Panc1 (cell line): ENCODE data around the gene TEAD4. TPM values are rescaled to one million over a fixed set of nuclear protein-coding genes. Genes with fewer than 3 reads are reported as not detected.

ENCODE experiments used
- ATAC-seq: fragments of 200-7000 bp; cut with Tn5 transposase; 2 replicates; pipeline ENCODE4 v1.9.1; 2020; ENCODE audit warnings: mild to moderate bottlenecking, moderate library complexity
- BruUV-seq: library from RNA; stranded (reverse); fragments of 400-500 nt; replicated peaks from 2 replicates; lab custom pipeline; 2021; lab: Mats Ljungman, UMichigan
- CTCF ChIA-PET: fragments of 300-600 bp; sonication (Branson Sonifier 250); formaldehyde crosslinking; loops from one replicate; lab custom pipeline; 2022; ENCODE audit warnings: antibody characterized with exemption; lab: Charles Lee
- POLR2A ChIA-PET: fragments of 300-600 bp; sonication (Branson Sonifier 250); formaldehyde crosslinking; loops from one replicate; lab custom pipeline; 2022; ENCODE audit warnings: antibody characterized with exemption; lab: Charles Lee
- DNase-seq: peaks from one replicate; pipeline ENCODE4 v3.0.0-alpha.2; 2010; ENCODE audit warnings: low read depth, low spot score
- H3K27ac ChIP-seq: 2 replicates; pipeline ENCODE4 v1.5.1; 2011; ENCODE audit warnings: mild to moderate bottlenecking, low read length, inconsistent platforms
- H3K27me3 ChIP-seq: fragments of 200-500 bp; sonication (Bioruptor generic); 2 replicates; pipeline ENCODE4 v1.6.0; 2014; ENCODE audit warnings: low read length, inconsistent platforms; ENCODE audit not compliant: control insufficient read depth, insufficient read depth
- H3K36me3 ChIP-seq: fragments of 200-500 bp; sonication (Bioruptor generic); 2 replicates; pipeline ENCODE4 v1.5.1; 2014; ENCODE audit warnings: inconsistent platforms, mild to moderate bottlenecking, low read length, moderate library complexity; ENCODE audit not compliant: control insufficient read depth, insufficient read depth
- H3K4me1 ChIP-seq: 2 replicates; pipeline ENCODE4 v1.5.1; 2011; ENCODE audit warnings: inconsistent platforms, mild to moderate bottlenecking, low read length, moderate library complexity; ENCODE audit not compliant: control insufficient read depth, insufficient read depth
- H3K4me3 ChIP-seq, 2 experiments: 2 replicates each; pipeline ENCODE4 v1.5.1; 2011 to 2012; ENCODE audit warnings: low read depth in 2 of 2, low read length in 2 of 2, mild to moderate bottlenecking in 2 of 2, inconsistent platforms in 1 of 2, moderate library complexity in 1 of 2
- H3K9me3 ChIP-seq: fragments of 200-500 bp; sonication (Bioruptor generic); 2 replicates; pipeline ENCODE4 v1.5.1; 2014; ENCODE audit warnings: low read depth, mild to moderate bottlenecking, inconsistent platforms, low read length, moderate library complexity; ENCODE audit not compliant: control insufficient read depth, insufficient read depth
- CTCF ChIP-seq: fragments of 450-650 bp; IDR thresholded peaks from 2 replicates; pipeline ENCODE4 v1.5.1; 2017; ENCODE audit warnings: mild to moderate bottlenecking
- POLR2AphosphoS5 ChIP-seq: IDR thresholded peaks from 2 replicates; pipeline ENCODE4 v1.6.1; 2012; ENCODE audit warnings: mild to moderate bottlenecking, low read depth, low read length, moderate library complexity
- REST ChIP-seq, 2 experiments: IDR thresholded peaks; 2 replicates each; pipeline ENCODE4 v1.6.1; 2011 to 2012; ENCODE audit warnings: low read depth in 2 of 2, control low read depth in 1 of 2, low read length in 1 of 2, mild to moderate bottlenecking in 1 of 2, moderate library complexity in 1 of 2; ENCODE audit not compliant: insufficient read depth in 1 of 2
- SIN3A ChIP-seq: IDR thresholded peaks from 2 replicates; pipeline ENCODE4 v1.6.1; 2012; ENCODE audit warnings: low read depth, mild to moderate bottlenecking, low read length, moderate library complexity, borderline replicate concordance; ENCODE audit not compliant: insufficient read depth
- TCF7L2 ChIP-seq: IDR thresholded peaks from 2 replicates; pipeline ENCODE4 v1.6.1; 2011; ENCODE audit warnings: mild to moderate bottlenecking, low read depth, low read length, inconsistent platforms
- in situ Hi-C: cut with HindIII; loops from 2 replicates; pipeline ENCODE4 v1.10.0; 2016; ENCODE audit warnings: low sequenced_read_pairs, low pct_unique_long_range_greater_than_20kb
- intact Hi-C: fragments of 100-400 bp; cut with micrococcal nuclease; formaldehyde crosslinking; loops from one replicate; pipeline ENCODE4 v1.10.0; 2022; ENCODE audit not compliant: unreplicated experiment
- total RNA-seq: library from RNA; stranded (reverse); gene quantifications from one replicate; pipeline ENCODE4 v1.2.1, GENCODE V29; 2021; ENCODE audit not compliant: unreplicated experiment

TEAD4 gene
- total RNA-seq, 1 experiment from 2014 or later: 47.6 TPM

GRCh38 chr12:3030821-3031429 is 71.7 kb downstream of the TEAD4 start:
- DNase-seq (no peak), ATAC-seq (no peak)
- no peak overlapping the region for H3K4me3 ChIP-seq
- in situ Hi-C loops (no loop called here), intact Hi-C loops (no loop called here)
- POLR2A ChIA-PET: no interaction called here
- no peak for TF ChIP-seq CTCF
- no peak for TF ChIP-seq SIN3A
- no peak for TF ChIP-seq TCF7L2
- TF ChIP-seq REST (IDR thresholded peaks at IDR 0.05; ENCODE audit: insufficient read depth in 1 of 2, low read depth in 2 of 2, low read length in 1 of 2): no peak
- no peak for TF ChIP-seq POLR2AphosphoS5
- H3K27me3 ChIP-seq: no peaks in the 10 kb centered on the region
- no peak overlapping the region for H3K27ac ChIP-seq
- no peaks in the 10 kb centered on the region for H3K4me1 ChIP-seq
- H3K36me3 ChIP-seq: no peaks in the 10 kb centered on the region
- no TSS peak for BruUV-seq
- CTCF ChIA-PET: no interaction called here
- no peaks in the 10 kb centered on the region for H3K9me3 ChIP-seq

- no peaks in the 10 kb centered on the region for H3K36me3 ChIP-seq
- CTCF ChIA-PET: no interaction called here
- BruUV-seq: no TSS peak
- no peaks in the 10 kb centered on the region for H3K9me3 ChIP-seq
- DNase-seq (no peak), ATAC-seq (no peak)
- H3K4me1 ChIP-seq: no peaks in the 10 kb centered on the region
- H3K4me3 ChIP-seq: no peak overlapping the region
- TF ChIP-seq POLR2AphosphoS5: no peak
- TF ChIP-seq SIN3A: no peak
- no peak for TF ChIP-seq REST (IDR thresholded peaks at IDR 0.05; ENCODE audit: insufficient read depth in 1 of 2, low read depth in 2 of 2, low read length in 1 of 2)
- no peak for TF ChIP-seq CTCF
- TF ChIP-seq TCF7L2: no peak
- POLR2A ChIA-PET: no interaction called here
- H3K27ac ChIP-seq: no peak overlapping the region
- no peaks in the 10 kb centered on the region for H3K27me3 ChIP-seq
- intact Hi-C loops (no loop called here), in situ Hi-C loops (no loop called here)
Measured at GRCh38 chr12:3032161-3032560, 73.0 kb downstream of the TEAD4 start.
